AG04450 (cell line): Measurements from ENCODE around the gene WDFY4. TPM values are rescaled to one million over a fixed set of nuclear protein-coding genes. Genes with fewer than 3 reads are reported as not detected.

Experiments used
- CTCF ChIA-PET: fragments of 300-600, 350-600 bp; formaldehyde crosslinking; extraction: SDS; loops from one replicate; lab custom pipeline; 2022; ENCODE audit warnings: antibody characterized with exemption, inconsistent platforms; lab: Charles Lee
- POLR2A ChIA-PET: fragments of 350-600 bp; formaldehyde crosslinking; extraction: SDS; loops from one replicate; lab custom pipeline; 2021; ENCODE audit warnings: antibody characterized with exemption, inconsistent platforms; lab: Yijun Ruan, JAX
- DNase-seq: peaks from one replicate; pipeline ENCODE4 v3.0.0-alpha.2; 2011; ENCODE audit warnings: low read depth, low spot score
- H3K27ac ChIP-seq: one replicate; pipeline ENCODE4 v1.5.1; 2012; ENCODE audit warnings: low read depth, low read length, control low read depth
- H3K27me3 ChIP-seq: one replicate; pipeline ENCODE4 v1.6.0; 2012; ENCODE audit warnings: low read length; ENCODE audit not compliant: control insufficient read depth, insufficient read depth
- H3K4me3 ChIP-seq: 2 replicates; pipeline ENCODE4 v1.5.1; 2011; ENCODE audit warnings: mild to moderate bottlenecking, low read depth, low read length, control low read depth
- H3K9me3 ChIP-seq: 2 replicates; pipeline ENCODE4 v1.5.1; 2012; ENCODE audit warnings: low read length; ENCODE audit not compliant: control insufficient read depth, insufficient read depth
- CTCF ChIP-seq: IDR thresholded peaks from 2 replicates; pipeline ENCODE4 v1.5.1; 2011; ENCODE audit warnings: low read depth, low read length, control low read depth, inconsistent platforms
- polyA plus RNA-seq: library from polyadenylated mRNA; depleted of rRNA; stranded (reverse); fragments of >200 nt; gene quantifications from 2 replicates; pipeline ENCODE4 v1.2.3, GENCODE V29; 2011

Gene WDFY4
- polyA plus RNA-seq, 1 experiment: not detected

- DNase-seq: no peak
- no peaks in the 10 kb centered on the region; the same call in 1 of the 2 replicates for H3K9me3 ChIP-seq
- CTCF ChIA-PET: no interaction called here
- POLR2A ChIA-PET: no interaction called here
- no peak for TF ChIP-seq CTCF
- peaks cover 6% of the 10 kb centered on the region for H3K27me3 ChIP-seq
- H3K4me3 ChIP-seq: no peak overlapping the region
- H3K27ac ChIP-seq: no peak overlapping the region
Observed at GRCh38 chr10:48780341-48780740, 95.7 kb downstream of the WDFY4 start.

GRCh38 chr10:48782386-48782785 is 97.7 kb downstream of the WDFY4 start:
- peaks cover 2% of the 10 kb centered on the region for H3K27me3 ChIP-seq
- ChIA-PET POLR2A (no interaction called here), CTCF (no interaction called here)
- H3K27ac ChIP-seq: no peak overlapping the region
- no peak for TF ChIP-seq CTCF
- H3K9me3 ChIP-seq: no peaks in the 10 kb centered on the region; the same call in 1 of the 2 replicates
- no peak for DNase-seq
- no peak overlapping the region for H3K4me3 ChIP-seq

- TF ChIP-seq CTCF: no peak
- H3K27ac ChIP-seq: no peak overlapping the region
- ChIA-PET CTCF (no interaction called here), POLR2A (no interaction called here)
- no peak for DNase-seq
- peaks cover 2% of the 10 kb centered on the region for H3K27me3 ChIP-seq
- no peak overlapping the region for H3K4me3 ChIP-seq
- no peaks in the 10 kb centered on the region for H3K9me3 ChIP-seq
Observed at GRCh38 chr10:48784031-48784430, 99.4 kb downstream of the WDFY4 start.

GRCh38 chr10:48785796-48786195 is 101.1 kb downstream of the WDFY4 start:
- DNase-seq: no peak
- TF ChIP-seq CTCF: no peak
- Histone ChIP-seq H3K27me3 (peaks cover 2% of the 10 kb centered on the region), H3K27ac (no peak overlapping the region), H3K9me3 (no peaks in the 10 kb centered on the region), H3K4me3 (no peak overlapping the region)
- POLR2A ChIA-PET: no interaction called here
- CTCF ChIA-PET: no interaction called here

- no peak for DNase-seq
- TF ChIP-seq CTCF: no peak
- Histone ChIP-seq H3K27me3 (peaks cover 2% of the 10 kb centered on the region), H3K4me3 (no peak overlapping the region), H3K9me3 (no peaks in the 10 kb centered on the region), H3K27ac (no peak overlapping the region)
- ChIA-PET CTCF (no interaction called here), POLR2A (no interaction called here)
Observed at GRCh38 chr10:48786606-48787282, 102.1 kb downstream of the WDFY4 start.
